Measurements from ENCODE around the gene PIK3C2A.

Gene PIK3C2A

DNA sequence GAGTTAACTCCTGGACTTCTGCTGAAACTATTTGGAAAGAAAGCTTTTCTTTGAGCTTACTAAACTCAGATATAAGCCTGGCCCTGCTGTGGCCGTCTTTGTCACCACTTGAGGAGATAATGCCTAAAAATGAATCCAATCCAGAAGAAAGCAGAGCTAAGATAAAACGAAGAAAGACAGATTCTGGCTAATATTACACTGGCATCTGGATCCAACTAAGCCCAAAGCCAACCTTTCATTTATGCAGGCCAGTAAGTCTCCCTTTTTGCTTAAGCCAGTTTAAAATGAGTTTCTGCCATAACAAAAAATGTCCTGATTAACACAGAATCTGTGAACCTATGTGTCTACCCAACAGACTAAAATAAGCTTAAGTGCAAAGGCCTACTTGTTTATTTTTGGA, 34.5 kb downstream of the PIK3C2A start:
- TF ChIP-seq, protein P1, sequence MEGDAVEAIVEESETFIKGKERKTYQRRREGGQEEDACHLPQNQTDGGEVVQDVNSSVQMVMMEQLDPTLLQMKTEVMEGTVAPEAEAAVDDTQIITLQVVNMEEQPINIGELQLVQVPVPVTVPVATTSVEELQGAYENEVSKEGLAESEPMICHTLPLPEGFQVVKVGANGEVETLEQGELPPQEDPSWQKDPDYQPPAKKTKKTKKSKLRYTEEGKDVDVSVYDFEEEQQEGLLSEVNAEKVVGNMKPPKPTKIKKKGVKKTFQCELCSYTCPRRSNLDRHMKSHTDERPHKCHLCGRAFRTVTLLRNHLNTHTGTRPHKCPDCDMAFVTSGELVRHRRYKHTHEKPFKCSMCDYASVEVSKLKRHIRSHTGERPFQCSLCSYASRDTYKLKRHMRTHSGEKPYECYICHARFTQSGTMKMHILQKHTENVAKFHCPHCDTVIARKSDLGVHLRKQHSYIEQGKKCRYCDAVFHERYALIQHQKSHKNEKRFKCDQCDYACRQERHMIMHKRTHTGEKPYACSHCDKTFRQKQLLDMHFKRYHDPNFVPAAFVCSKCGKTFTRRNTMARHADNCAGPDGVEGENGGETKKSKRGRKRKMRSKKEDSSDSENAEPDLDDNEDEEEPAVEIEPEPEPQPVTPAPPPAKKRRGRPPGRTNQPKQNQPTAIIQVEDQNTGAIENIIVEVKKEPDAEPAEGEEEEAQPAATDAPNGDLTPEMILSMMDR (IDR thresholded peaks at IDR 0.05; ENCODE audit: extremely low read depth, insufficient read depth, missing control alignments) = no peak
- in situ Hi-C loops (cut with MboI; ENCODE audit: low pct_unique_long_range_greater_than_20kb, low sequenced_read_pairs, unreplicated experiment) = no loop called here
- DNase-seq (ENCODE audit: low spot score) = no peak

DNA sequence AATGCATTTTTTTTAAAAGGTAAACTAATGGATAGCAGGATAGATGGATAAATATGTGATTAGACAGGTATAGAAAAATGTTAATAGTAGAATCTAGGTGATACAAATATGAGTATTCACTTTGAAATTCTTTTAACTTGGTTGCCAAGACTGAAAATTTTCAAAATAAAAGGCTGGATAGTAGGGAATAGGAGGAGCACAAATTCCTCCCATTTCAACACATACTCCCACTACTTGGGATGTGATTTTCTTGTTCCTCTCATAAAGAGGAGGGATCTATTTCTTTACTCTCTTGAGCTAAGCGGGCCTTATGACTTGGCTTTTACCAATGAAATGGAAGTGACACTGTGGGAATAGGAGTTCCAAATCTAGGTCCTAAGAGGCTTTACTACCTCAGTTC, 35.9 kb downstream of the PIK3C2A start:
- DNase-seq (ENCODE audit: low spot score) = no peak
- TF ChIP-seq, protein P1 (IDR thresholded peaks at IDR 0.05; ENCODE audit: extremely low read depth, insufficient read depth, missing control alignments) = no peak

DNA sequence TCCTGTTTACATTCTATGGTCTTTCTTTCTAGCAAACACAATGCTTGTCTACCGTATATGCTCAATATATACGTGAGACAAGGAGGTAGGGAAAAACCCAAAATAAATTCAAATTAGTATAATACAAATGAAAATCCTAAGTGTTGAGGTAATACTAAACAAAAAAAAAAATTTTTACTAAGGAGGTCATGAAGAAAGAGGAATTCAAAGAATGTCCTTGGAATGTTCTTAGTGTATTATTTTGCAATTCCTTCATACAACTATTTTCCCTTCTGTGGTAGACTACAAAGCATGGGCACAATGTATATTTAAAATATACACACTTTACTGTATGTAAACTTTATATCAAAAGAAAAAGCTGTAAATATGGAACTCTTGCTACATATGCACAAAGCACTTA, 36.4 kb downstream of the PIK3C2A start:
- in situ Hi-C loops (cut with MboI; ENCODE audit: low pct_unique_long_range_greater_than_20kb, low sequenced_read_pairs, unreplicated experiment) = no loop called here
- TF ChIP-seq, protein P1 (IDR thresholded peaks at IDR 0.05; ENCODE audit: extremely low read depth, insufficient read depth, missing control alignments) = no peak
- DNase-seq (ENCODE audit: low spot score) = no peak

More for the DNA sequence above, 35.9 kb downstream of the PIK3C2A start:
- in situ Hi-C loops (cut with MboI; ENCODE audit: low pct_unique_long_range_greater_than_20kb, low sequenced_read_pairs, unreplicated experiment) = no loop called here

DNA sequence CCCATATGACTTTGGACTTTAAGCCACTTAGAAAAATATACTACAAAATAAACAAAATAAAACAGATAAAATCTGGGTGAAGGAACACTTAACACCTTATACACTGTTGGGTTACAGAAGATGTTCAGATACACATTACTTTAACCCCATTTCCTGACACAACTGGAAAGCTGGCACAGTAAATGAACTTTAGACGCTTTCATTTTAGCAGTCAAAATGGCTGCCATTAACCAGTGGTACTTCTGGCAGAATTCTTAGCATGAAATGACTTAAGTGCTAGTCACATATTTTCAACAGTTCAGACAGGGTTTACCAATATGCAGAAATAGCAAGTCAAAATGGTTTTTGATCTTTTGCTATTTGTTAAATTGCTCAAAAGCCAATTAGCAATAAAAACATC, 37.9 kb downstream of the PIK3C2A start:
- in situ Hi-C loops (cut with MboI; ENCODE audit: low pct_unique_long_range_greater_than_20kb, low sequenced_read_pairs, unreplicated experiment) = no loop called here
- TF ChIP-seq, protein P1 (IDR thresholded peaks at IDR 0.05; ENCODE audit: extremely low read depth, insufficient read depth, missing control alignments) = no peak

DNA sequence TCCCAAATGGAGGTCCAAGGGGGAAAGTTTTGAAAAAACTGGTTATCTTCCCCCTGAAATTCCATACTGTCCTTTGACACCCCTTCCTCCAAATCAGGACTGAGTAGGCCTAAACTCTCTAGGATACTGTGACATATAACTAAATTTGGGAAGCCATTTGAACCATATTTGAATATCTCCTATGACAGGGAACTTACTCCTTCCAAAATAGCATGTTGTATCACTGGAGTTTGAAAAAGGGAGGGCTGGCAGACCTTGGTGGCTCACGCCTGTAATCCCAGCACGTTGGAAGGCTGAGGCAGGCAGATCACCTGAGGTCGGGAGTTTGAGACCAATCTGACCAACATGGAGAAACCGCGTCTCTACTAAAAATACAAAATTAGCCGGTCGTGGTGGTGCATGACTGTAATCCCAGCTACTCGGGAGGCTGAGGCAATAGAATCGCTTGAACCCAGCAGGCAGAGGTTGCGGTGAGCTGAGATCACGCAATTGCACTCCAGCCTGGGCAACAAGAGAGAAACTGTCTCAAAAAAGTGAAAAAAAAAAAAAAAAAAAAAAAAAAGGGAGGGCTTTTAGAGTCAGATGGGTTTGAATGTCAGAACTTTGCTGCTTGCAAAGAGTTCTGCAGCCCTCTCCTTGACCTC, 42.4 kb downstream of the PIK3C2A start:
- in situ Hi-C loops (cut with MboI; ENCODE audit: low pct_unique_long_range_greater_than_20kb, low sequenced_read_pairs, unreplicated experiment) = no loop called here
- DNase-seq (ENCODE audit: low spot score) = no peak
- TF ChIP-seq, protein P1 (IDR thresholded peaks at IDR 0.05; ENCODE audit: extremely low read depth, insufficient read depth, missing control alignments) = no peak

More for the DNA sequence above, 37.9 kb downstream of the PIK3C2A start:
- DNase-seq (ENCODE audit: low spot score) = no peak

DNA sequence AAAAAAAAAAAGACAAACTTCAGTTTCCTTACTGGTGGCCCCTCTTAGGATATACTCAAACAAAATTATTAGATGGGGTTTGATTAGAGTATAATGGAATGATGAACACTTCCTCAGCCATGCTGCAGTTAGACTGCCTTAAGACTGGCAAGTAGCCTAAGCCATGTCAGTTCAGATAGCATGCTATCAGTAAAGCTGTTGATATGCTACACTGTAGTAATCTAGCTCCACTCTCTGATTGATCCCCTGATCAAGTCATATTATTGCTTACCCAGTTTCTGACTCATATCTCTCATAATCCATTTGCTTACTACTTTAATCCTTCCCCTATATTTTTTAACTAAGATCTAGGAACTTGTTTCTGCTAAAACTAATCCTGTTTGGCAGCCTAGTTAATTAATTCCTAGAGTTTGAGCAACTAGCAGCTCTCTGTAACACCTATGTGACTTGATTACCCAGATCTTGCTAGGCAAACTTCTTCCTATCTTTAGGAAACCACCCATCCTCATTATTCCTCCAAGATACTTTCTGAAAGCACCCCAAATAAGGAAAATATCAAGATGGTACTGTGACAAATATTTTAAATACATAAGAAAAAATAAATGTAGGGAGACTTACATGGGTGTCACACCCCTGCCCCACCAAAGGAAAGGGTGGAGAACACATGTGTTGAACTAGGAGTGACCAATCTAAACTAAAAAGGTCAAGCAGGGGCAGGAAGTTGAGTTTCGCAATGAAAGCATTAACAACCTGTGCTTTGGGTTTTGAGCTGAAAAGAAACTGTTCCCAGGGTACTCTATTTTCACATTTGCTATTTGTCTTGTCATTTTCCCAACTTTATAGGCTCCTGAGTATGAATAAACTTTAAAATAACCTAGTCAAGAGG, 43.2 kb downstream of the PIK3C2A start:
- no peak for DNase-seq (ENCODE audit: low spot score)
- TF ChIP-seq, protein P1 (IDR thresholded peaks at IDR 0.05; ENCODE audit: extremely low read depth, insufficient read depth, missing control alignments) = no peak
- in situ Hi-C loops (cut with MboI; ENCODE audit: low pct_unique_long_range_greater_than_20kb, low sequenced_read_pairs, unreplicated experiment) = no loop called here
